Nephron progenitor cell (in vitro differentiated cells): ENCODE results near the gene HOXA2.
A peak's percentile ranks its signal among the peaks of the same experiment; 100 is the strongest.

ENCODE experiments used
- DNase-seq: peaks from one replicate; pipeline ENCODE4 v3.0.0; 2021
- H3K27ac Mint-ChIP-seq: 2 replicates; pipeline ENCODE4 v1.8.0; 2021; ENCODE audit warnings: mild to moderate bottlenecking, moderate library complexity, mixed read lengths
- H3K27me3 Mint-ChIP-seq: 2 replicates; pipeline ENCODE4 v1.8.0; 2021; ENCODE audit warnings: mild to moderate bottlenecking, low read depth, mixed read lengths; ENCODE audit not compliant: poor library complexity
- H3K36me3 Mint-ChIP-seq: 2 replicates; pipeline ENCODE4 v1.8.0; 2021; ENCODE audit warnings: low read depth, mixed read lengths
- H3K4me1 Mint-ChIP-seq: 2 replicates; pipeline ENCODE4 v1.8.0; 2021; ENCODE audit warnings: mixed read lengths
- H3K4me3 Mint-ChIP-seq: 2 replicates; pipeline ENCODE4 v1.8.0; 2021; ENCODE audit warnings: mild to moderate bottlenecking, moderate library complexity, mixed read lengths
- H3K9me3 Mint-ChIP-seq: 2 replicates; pipeline ENCODE4 v1.8.0; 2021; ENCODE audit warnings: mild to moderate bottlenecking, moderate library complexity, mixed read lengths
- CTCF ChIP-seq: fragments of 200-600 bp; sonication (generic); IDR thresholded peaks from 2 replicates; pipeline ENCODE4 v1.5.0; 2021; ENCODE audit warnings: antibody characterized with exemption

The HOXA2 gene

GRCh38 chr7:27113991-27114769 lies 11.7 kb upstream of the HOXA2 start:
- Mint-ChIP-seq H3K36me3 (peaks cover 63% of the 10 kb centered on the region), H3K4me1 (peaks cover 50% of the 10 kb centered on the region)
- no peak for TF ChIP-seq CTCF

GRCh38 chr7:27112955-27113949 lies 10.8 kb upstream of the HOXA2 start:
- TF ChIP-seq CTCF: no peak
- DNase-seq: peak; percentile 83
- peaks cover 4% of the 10 kb centered on the region for H3K27me3 Mint-ChIP-seq
- peak overlapping the region; percentile 99 for H3K4me3 Mint-ChIP-seq
- H3K36me3 Mint-ChIP-seq: peaks cover 57% of the 10 kb centered on the region
- H3K27ac Mint-ChIP-seq: peak overlapping the region; percentile 100
- H3K9me3 Mint-ChIP-seq: no peaks in the 10 kb centered on the region
- H3K4me1 Mint-ChIP-seq: peaks cover 50% of the 10 kb centered on the region

More at GRCh38 chr7:27113991-27114769, 11.7 kb upstream of the HOXA2 start:
- Mint-ChIP-seq H3K9me3 (no peaks in the 10 kb centered on the region), H3K27me3 (peaks cover 4% of the 10 kb centered on the region), H3K27ac (peak overlapping the region; percentile 99), H3K4me3 (peak overlapping the region; percentile 98)
- DNase-seq: peak; percentile 72

GRCh38 chr7:27112361-27112760 lies 9.9 kb upstream of the HOXA2 start:
- DNase-seq: no peak
- Mint-ChIP-seq H3K27me3 (peaks cover 4% of the 10 kb centered on the region), H3K27ac (peak overlapping the region; percentile 100), H3K9me3 (no peaks in the 10 kb centered on the region), H3K4me1 (peaks cover 51% of the 10 kb centered on the region), H3K36me3 (peaks cover 53% of the 10 kb centered on the region), H3K4me3 (peak overlapping the region; percentile 99)
- TF ChIP-seq CTCF: no peak

GRCh38 chr7:27111751-27112277 lies 9.3 kb upstream of the HOXA2 start:
- H3K4me3 Mint-ChIP-seq: peak overlapping the region; percentile 99
- H3K4me1 Mint-ChIP-seq: peaks cover 56% of the 10 kb centered on the region
- DNase-seq: no peak
- H3K27ac Mint-ChIP-seq: peak overlapping the region; percentile 100
- TF ChIP-seq CTCF: no peak
- H3K9me3 Mint-ChIP-seq: no peaks in the 10 kb centered on the region
- peaks cover 4% of the 10 kb centered on the region for H3K27me3 Mint-ChIP-seq
- H3K36me3 Mint-ChIP-seq: peaks cover 53% of the 10 kb centered on the region

GRCh38 chr7:27111042-27111750 lies 8.7 kb upstream of the HOXA2 start:
- no peaks in the 10 kb centered on the region for H3K9me3 Mint-ChIP-seq
- H3K4me1 Mint-ChIP-seq: peaks cover 59% of the 10 kb centered on the region
- peaks cover 49% of the 10 kb centered on the region for H3K36me3 Mint-ChIP-seq
- H3K4me3 Mint-ChIP-seq: peak overlapping the region; percentile 99
- peak overlapping the region; percentile 100 for H3K27ac Mint-ChIP-seq
- TF ChIP-seq CTCF: no peak
- DNase-seq: no peak
- H3K27me3 Mint-ChIP-seq: peaks cover 4% of the 10 kb centered on the region
